Islet of Langerhans (tissue), 1 donor: ENCODE measurements around the gene UCK1.

Source experiments
- FAIRE-seq: peaks from one replicate; lab custom pipeline; 2011; peaks lifted over from hg19 to GRCh38; lab: Jason Lieb, UNC

The UCK1 gene

DNA sequence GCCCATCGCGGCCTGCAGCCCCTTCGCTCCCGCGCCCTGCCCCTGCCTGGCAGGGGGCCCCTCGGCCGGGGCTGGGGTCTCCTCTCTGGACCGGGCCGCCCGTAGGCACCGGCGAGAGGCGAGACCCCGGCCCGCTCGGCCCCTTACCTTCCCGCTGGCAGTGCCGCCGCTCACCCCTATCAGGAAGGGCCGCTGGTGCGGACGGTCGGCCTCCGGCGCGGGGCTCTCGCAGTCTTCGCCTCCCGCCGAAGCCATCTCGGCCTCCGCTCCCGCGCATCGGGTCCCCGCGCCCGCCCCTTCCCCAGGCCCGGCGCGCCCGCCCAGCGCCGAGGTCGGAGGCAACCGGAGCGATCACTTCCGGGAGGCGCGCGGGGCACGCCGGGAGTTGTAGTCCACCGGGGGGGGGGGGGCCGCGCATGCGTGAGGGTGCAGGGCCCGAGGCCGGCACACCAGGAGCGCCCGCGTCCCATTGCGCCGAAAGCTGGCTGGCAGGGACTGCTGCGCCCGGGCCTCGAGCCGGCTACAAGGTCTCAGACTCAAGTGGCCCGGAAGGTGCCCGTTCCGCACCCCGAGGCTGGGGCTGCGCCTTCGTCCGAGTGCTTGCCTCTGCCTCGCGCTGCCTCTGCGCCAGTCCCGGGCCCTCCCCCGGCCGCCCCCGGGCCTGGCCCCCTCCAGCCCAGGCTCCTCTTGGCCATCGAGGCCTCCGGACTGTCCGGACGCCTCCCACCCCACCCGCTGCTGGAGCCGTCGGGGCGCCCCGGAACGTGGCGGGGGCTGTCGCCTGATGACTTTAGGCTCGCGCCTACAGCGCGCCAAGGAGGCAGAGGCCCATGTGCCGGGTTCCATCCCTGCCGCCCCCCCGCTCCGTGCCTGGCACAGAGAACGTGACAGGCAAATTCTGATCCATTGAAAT, at the start of gene UCK1:
TSS of gene UCK1 (minus strand) at position 344 of the 913 bp plus-strand sequence. CDS start at position 255, 89 bp downstream.
- FAIRE-seq = no peak

DNA sequence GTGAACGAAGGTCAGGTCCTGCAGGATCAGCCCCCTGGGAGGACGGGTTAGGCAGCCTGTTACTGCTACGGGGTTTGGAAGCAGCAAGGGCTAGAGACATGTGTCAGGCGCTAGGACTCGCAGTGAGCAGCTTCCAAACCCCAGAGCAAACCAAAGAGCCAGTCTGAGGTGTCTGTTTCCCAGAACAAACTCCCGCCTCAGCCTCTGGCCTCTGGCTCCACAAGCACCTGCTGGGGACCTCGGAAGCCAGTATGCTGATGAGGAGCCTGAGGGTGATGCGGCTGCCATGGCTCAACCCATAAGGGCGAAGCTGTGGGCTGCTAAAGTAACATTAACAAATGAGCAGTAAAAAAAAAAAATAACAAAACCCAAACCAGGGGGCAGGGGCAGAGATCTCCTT, 49.3 kb upstream of the UCK1 start:
- FAIRE-seq = no peak

DNA sequence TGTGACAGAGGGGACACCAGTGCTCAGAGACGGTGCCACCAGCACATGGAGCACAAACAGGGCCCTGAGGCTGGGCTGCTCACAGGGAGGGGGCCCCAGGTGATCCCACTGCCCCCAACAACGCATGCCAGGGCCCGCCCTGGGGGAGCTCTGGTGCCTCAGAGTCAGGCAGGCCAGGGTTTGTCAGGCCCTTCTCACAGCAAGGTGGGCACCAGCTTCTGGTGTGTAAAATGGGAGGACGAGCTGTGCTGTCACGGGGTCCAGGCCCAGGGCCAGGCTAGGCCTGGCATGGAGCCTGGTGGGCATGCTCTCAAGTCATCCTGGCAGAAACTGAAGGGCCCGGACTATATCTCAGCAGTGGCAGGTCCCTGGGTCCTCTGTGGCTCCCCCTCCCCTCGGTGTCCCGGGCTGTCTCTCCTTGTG, 48.7 kb upstream of the UCK1 start:
- no peak for FAIRE-seq

DNA sequence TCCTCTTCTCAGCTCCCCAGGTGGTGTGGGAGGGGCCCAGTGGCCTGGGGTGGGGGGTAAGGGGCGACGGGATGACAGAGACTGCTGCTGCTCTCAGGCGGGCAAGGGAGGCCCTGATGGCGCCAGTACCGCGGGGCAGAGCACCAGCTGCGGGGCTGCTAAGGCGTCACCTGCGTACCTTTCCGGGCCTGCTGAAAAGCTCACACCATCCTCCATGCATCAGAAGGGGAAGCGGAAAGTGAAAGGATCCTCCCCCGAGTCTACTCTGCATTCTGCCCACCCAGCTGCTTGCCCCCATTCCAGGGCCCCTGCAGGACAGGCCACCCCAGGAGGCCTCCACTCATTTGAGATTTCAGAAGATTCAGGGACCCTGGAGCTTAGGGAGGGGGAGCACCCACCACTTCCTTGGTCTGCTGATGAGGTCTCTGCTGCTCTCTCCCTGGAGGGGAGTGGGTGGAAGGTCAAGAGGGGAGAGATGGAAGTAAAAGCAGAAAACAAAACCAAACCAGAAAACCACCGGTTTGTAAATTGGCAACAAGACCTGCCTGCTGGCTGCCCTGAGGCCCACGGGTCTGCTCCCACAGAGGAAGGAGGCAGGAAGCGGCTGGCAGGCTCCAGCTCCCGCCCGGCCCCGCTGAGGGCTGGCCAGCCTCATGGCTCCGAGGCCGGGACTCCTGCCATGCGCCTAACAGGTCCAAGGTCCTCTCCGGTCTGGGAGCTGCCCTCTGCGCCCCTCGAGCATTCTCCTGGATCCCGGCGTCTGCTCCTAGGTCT, 47.9 kb upstream of the UCK1 start:
- no peak for FAIRE-seq

DNA sequence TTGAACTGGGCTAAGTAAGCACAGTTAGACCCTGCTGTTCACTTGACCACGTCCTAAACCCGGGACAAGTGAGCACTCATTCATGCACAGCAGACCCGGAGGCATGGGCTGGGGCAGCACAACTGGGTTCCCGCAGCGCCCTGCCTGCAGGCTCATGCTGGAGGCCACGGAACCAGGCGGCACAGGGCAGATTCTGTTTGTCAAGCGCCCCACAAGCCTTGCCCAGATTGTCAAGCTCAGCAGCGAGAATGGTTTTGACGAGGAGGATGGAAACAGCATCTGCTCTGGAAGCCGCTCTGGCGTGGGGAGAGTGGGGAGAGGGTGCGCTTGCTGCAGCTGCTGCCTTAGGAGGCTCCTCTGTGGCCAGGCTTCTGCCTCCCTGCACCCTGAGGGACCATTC, 47.0 kb upstream of the UCK1 start:
- FAIRE-seq = no peak

DNA sequence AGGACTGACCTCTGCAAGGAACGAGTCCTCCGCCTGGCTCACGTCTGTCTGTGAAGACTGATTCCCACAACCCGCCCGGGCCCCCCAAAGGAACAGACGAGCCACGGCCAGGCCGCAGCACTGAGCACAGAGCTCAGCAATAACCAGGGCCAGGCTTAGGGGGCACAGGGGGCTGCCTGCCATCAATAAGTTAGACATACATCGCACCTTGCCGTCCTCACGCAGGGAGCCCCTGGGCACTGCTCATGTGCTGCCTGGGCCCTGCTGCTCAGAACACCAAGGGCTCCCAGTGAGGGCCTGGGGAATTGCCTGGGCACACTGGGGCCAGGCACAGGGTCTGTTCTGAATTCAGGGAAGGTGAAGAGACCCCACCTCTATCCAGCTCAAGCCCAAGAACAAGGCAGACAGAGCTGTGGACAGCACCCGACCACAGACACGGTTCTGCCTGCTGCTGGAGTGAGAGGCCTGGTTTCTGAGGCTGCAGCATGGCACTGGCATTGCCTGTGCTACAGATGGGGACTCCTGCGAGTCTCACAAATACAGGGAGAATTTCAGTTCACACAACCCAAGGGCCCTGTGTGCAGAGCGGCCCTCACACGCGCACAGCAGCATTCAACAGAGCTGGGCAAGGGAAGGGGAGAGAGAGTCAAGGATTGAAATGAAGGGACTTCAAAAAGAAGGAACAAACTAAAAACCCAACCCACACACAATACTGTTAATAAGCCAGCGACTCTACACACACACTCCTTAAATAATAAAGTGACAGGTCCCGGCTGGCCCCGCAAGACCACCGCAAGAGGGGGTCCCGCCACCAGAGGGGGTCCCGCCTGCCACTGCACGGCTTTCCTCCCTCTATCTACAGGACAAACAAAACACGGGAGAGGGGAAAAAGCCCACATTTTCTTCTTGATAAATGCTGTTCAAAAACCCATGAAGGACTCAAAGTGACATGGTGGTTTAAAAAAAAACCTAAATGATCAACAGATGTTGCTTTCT, 46.2 kb upstream of the UCK1 start:
- FAIRE-seq = peak; percentile 41

DNA sequence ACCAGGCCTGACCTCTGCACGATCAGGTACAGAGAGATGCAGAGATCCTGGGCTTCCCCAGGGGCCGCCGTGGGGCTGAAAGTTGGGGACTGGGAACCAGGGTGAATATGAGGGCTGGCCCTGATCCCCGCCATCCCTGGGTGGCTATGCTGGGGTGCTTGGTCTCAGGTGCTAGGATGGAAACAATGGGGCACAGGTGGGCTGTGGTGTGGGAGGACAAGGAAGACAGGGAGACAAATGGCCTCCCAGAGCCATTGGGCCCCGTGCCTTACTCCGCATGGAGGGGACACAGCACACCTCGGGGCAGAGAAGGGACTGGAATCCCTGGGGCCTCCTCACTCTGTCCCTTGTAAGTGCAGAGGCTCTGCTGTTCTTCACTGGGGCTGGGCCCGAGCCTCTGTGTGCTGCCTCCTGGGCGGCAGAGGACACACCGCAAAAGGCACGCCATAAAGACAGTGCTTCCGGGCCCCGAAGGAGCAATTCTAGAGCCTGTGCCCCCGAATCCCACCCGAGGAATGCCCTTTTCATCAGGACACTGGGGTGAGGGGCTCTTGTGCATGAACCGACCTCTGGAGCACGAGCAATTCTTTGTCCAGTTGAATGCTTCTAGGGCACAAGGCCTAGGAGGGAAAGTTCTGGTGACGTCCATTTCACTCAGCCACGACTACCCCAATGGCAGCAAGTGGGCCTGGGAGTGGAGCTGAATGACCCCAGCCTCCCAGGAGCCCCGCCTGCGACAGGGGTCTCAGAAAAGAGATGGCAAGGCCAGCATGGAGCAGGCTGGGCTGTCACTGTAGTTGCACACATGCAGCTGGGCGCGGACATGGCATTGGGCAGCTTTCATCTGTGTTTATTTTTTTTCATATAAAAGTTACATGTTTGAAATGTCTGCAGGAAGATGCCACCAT, 45.1 kb upstream of the UCK1 start:
- no peak for FAIRE-seq

DNA sequence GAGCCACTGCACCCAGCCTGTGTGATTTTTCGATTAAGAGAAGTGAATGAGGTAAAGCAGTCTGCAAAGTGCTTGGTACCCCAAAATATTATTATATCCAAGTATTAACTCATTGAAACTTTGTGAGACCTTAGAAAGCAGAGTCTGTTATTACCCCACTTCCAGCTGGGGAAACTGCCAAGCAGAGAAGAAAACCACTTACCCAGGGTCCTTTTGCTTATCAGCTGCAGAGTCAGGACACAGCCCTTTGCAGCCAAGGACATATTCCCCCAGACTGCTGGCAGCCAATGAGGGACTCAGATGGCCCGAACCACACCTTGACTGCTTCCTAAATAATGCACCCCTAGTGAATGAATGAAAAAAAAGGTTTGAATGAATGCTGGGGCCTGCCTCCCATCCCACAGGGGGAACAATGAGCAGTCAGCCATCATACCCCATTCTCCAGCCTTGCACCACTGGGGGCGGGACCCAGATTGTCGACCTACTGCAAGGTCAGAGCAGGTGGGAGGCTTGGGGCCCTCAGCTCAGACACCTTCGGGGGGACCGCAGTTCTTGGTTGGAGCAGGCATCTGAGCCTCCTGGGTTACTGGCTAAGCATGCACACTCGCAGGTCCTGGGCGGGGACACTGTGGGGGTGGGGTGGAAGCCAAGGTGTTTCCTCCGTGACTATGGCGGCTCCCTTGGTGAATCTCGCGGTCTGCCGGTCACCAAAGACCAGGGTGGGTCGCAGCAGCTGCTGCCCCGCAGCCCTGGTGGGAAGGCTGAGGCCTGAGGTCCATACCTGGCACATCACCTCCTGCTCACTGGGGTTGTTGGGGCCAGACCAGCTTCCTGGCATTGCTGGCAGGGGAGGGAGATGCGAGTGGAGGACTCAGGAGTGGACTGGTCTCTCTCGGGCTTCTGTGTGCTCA, 43.9 kb upstream of the UCK1 start:
- no peak for FAIRE-seq

DNA sequence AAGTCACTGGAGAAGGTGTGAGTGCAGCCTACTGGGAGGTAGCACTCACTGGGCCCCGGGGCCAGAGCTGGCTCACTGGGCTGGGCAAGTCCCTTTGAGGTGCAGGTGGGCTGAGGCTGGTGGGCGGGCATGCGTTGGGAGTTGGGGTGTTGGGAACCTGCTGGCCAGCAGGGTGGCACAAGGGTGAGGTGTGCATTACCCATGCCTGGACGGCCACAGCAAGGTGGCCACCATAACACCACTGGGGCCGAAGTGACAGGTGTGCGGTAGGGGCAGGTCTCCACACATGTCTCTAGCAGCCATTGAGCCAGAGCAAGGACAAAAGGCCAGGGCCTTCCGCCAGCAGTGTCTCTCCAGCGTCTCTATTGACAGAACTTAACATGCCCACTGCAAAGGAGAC, 36.8 kb upstream of the UCK1 start:
- no peak for FAIRE-seq

DNA sequence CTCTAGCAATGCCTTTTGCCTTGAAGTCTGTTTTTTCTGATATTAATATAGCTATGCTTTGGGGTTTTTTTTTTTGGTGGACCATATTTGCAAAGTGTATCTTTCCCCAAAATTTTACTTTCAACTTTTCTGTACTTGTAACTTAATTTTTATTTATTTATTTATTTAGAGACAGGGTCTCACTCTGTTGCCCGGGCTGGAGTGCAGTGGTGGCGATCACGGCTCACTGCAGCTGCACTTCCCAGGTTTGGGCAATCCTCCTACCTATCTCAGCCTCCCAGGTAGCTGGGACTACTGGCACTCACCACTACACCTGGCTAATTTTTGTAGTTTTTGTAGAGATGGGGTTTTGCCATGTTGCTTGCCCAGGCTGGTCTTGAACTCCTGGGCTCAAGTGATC, 35.1 kb upstream of the UCK1 start:
- FAIRE-seq = no peak

DNA sequence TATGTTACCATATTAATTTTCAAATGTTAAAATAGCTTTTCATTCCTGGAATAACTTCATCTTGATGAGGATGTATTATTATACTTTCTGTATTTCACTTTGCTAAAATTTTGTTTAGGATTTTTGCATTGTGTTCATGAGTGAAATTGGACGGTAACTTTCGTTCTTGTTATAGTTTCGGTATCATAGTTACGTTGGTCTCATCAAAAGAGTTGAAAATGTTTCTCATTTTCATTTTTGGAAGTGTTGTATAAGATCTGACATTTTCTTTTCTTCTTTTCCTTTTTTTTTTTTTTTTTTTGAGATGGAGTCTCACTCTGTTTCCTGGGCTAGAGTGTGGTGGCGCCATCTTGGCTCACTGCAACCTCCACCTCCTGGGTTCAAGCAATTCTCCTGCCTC, 34.3 kb upstream of the UCK1 start:
- FAIRE-seq = no peak

DNA sequence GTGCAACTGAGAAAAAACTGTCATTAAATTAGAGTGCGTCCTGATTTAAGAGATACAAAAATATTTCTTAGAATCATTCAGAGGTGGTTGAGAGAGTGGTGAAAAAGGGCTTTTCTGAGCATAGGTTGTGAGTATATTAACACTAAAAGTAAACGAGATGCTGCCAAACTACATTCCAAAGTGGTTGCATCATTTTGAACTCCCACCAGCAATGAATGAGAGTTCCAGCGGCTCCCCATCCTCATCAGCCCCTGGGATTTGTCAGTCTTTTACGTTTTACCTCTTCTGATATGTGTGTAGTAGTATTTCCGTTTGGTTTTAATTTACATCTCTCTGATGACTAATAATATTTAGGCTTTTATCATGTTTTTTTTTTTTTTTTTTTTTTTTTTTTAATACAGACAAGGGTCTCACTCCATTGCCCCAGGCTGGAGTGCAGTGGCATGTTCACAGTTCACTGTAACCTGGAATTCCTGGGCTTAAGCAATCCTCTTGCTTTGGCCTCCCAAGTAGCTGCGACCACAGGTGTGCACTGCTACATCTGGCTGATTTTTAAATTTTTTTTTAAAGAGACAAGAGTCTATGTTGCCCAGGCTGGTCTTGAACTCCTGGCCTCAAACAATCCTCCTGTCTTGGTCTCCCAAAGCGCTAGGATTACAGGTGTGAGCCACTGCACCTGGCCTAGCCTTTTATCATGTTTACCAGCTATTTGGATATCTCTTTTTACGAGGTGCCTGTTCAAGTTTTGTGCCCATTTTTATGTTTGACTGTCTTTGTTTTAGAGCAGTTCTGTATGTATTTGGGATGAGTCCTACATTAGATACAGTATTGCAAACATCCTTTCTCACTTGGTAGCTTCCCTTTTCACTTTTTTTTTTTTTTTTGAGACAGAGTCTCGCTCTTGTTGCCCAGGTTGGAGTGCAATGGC, 31.2 kb upstream of the UCK1 start:
- FAIRE-seq = no peak

DNA sequence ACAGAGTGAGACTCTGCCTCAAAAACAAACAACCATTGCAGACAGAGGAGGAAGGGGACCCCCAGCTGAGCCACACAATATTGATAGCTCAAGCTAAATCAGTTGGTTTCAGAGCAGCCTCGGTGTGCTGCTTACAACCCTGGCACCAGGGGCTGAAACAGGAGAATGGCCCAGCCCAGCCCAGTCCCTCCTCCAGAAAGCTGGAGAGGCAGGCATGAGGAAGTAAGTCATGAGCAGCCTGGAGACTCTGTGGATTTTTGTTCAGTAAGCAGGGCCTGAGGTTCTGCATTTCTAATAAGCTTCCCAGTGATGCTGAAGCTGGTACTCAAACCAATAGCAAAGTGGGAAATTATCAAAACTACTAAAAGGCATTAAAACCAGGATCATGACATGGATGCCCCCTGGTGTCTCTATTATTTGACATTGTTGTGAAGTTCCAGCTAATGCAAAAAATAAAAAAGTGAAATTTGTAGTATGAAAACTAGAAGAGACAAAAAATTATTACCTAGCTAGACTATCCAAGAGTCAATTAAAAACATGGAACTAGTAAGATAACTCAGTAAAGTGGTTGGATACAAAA, 28.4 kb upstream of the UCK1 start:
- peak; percentile 72 for FAIRE-seq

DNA sequence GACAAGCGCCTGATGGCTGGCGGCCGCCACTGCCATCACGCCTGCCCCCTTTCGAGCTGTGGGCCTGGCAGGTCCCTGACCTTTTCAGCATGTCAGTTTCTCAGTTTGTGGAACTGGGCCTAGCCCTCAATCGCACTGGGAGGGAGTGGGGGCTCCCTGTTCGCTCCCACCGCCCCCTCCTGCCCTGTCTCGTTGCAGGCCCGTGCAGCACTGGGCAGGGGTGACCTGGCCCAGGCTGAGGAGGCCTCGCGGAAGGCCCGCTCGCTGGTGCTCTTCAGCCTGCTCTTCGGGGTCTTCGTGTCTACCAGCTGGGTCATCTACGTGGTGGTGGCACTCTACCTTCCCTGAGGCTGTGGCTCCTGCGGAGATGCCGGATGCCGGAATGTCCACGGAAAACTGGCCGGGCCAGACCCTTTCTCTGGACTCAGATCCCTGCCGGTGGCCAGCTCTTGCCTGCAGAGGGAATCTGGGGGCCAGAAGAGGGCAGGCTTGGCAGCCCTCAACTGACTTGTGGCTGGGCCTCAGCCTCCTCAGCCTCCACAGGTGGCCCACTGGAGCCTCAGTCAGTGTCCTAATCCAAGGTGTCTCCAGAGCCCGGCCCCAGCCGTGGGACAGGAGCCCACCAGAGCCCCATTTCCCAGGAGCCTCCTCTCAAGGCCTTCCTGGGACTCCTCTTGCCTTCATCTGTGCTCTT, 26.9 kb upstream of the UCK1 start:
- no peak for FAIRE-seq

DNA sequence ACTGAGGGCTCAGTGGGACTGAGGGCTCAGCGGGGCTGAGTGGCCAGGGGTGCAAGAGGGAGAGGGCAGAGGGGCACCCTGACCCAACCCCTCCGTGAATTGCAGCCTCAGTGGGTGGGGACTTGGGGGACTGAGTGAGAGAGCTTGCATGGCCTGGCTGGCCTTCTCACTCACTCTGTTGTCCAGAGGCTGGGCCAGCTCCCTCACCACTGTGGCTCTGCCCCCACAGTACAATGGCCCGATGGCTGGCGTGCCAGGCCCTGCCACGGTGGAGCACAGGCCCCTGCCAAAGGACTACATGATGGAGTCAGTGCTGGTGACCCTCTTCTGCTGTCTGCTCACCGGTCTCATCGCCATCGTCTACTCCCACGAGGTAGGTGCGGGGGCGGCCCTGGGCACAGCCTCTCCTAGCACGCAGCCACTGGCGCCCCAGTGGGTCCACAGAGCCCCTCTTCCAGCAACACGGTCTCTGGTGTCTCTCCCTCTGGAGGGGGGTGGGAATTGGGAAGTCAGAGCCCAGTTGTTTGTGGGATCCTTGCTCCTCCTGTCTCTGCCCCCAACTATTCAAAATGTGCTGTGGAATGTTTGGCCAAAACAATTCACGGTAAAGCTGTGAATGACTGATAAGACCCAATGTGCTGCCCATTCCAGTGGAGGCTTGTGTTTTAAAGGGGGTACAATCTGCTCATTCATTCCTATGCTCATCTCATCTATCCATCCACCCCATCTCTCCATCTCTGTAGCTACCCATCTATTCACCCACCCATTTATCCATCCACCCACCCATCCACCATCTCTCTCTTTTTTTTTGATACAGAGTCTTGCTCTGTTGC, 25.0 kb upstream of the UCK1 start:
- no peak for FAIRE-seq

DNA sequence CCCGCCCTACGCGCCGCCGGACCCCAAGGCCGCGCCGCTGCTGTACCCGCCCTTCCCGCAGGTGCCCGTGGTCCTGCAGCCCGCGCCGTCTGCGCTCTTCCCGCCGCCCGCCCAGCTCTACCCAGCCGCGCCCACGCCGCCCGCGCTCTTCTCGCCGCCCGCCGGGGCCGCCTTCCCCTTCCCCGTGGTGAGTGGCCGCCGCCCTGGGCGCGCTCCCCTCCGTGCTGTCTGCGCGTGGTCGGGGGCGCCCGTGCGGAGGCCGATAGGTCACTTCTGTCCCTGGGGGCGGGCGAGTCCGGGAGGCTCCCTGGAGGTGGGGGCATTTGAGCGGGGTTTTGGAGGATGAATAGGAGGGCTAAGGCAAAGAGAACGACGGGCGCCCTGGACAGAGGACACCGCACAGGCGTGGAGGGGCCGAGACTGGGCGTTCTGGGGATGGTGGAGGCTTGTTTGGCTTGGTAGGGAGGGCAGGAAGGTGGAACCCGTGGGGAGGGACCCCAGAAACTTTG, 23.8 kb upstream of the UCK1 start:
- no peak for FAIRE-seq
